Esophagus muscularis mucosa (tissue), 4 donors: ENCODE data around the gene KLHL25. TPM values are rescaled to one million over a fixed set of nuclear protein-coding genes. Genes with fewer than 3 reads are reported as not detected.
A peak's percentile ranks its signal among the peaks of the same experiment; 100 is the strongest.

Source experiments
- DNase-seq: peaks from one replicate; pipeline ENCODE4 v3.0.0-alpha.2; 2017; ENCODE audit errors: extremely low spot score
- H3K27ac ChIP-seq, 4 donors: fragments of 200-600 bp; sonication (generic); replicated peaks in 1 of 4; 1 replicate in 3 of 4; 2 replicates in 1 of 4; pipeline ENCODE4 v1.5.1; 2016 to 2019; ENCODE audit warnings: mild to moderate bottlenecking in 1 of 4
- H3K27me3 ChIP-seq, 4 donors: fragments of 200-600 bp; sonication (generic); one replicate each; pipeline versions ENCODE4 v1.5.1 to v1.6.0; 2016 to 2019
- H3K36me3 ChIP-seq, 4 donors: fragments of 200-600 bp; sonication (generic); one replicate each; pipeline ENCODE4 v1.5.1; 2016 to 2019
- H3K4me1 ChIP-seq, 4 donors: fragments of 200-600 bp; sonication (generic); one replicate each; pipeline ENCODE4 v1.5.1; 2016 to 2019
- H3K4me3 ChIP-seq, 4 donors: fragments of 200-600 bp; sonication (generic); 1 replicate in 2 of 4; 2 replicates in 2 of 4; pipeline ENCODE4 v1.5.1; 2016 to 2019; ENCODE audit warnings: mild to moderate bottlenecking in 4 of 4, moderate library complexity in 1 of 4
- H3K9me3 ChIP-seq, 4 donors: fragments of 200-600 bp; sonication (generic); 1 replicate in 3 of 4; 2 replicates in 1 of 4; pipeline ENCODE4 v1.5.1; 2016 to 2019
- EP300 ChIP-seq: sonication (generic); formaldehyde crosslinking; IDR thresholded peaks from one replicate; pipeline ENCODE4 v1.6.1; 2017; ENCODE audit warnings: antibody characterized with exemption
- POLR2A ChIP-seq: fragments of 450-650 bp; IDR thresholded peaks from one replicate; pipeline ENCODE4 v1.6.1; 2017; ENCODE audit warnings: antibody characterized with exemption, moderate library complexity, mild to moderate bottlenecking, low read depth
- POLR2AphosphoS5 ChIP-seq, 2 donors: sonication (generic); formaldehyde crosslinking; IDR thresholded peaks; one replicate each; pipeline ENCODE4 v1.6.1; 2017; ENCODE audit warnings: antibody characterized with exemption in 2 of 2
- WGBS: methylation state at CpG from one replicate; pipeline ENCODE4 v1.1.5; 2018; 5-methylcytosine and 5-hydroxymethylcytosine counted together
- intact Hi-C: fragments of 100-400 bp; cut with DNase I; formaldehyde crosslinking; loops from one replicate; pipeline ENCODE4 v1.15.1; 2023
- total RNA-seq, 4 donors: library from RNA; depleted of rRNA; stranded (reverse); fragments of >200 nt; gene quantifications; one replicate each; pipeline versions ENCODE4 v1.1.0 to v1.2.1, GENCODE V29; 2016
- TF ChIP-seq, protein P1 (sequence below), 3 experiments: fragments of 200-600 bp in 2 of 3; fragments of 450-650 bp in 1 of 3; sonication (generic) in 2 of 3; IDR thresholded peaks; one replicate each; pipeline ENCODE4 v1.5.1; 2017 to 2019; ENCODE audit warnings: antibody characterized with exemption in 3 of 3, mild to moderate bottlenecking in 2 of 3, moderate library complexity in 1 of 3

Gene KLHL25, protein sequence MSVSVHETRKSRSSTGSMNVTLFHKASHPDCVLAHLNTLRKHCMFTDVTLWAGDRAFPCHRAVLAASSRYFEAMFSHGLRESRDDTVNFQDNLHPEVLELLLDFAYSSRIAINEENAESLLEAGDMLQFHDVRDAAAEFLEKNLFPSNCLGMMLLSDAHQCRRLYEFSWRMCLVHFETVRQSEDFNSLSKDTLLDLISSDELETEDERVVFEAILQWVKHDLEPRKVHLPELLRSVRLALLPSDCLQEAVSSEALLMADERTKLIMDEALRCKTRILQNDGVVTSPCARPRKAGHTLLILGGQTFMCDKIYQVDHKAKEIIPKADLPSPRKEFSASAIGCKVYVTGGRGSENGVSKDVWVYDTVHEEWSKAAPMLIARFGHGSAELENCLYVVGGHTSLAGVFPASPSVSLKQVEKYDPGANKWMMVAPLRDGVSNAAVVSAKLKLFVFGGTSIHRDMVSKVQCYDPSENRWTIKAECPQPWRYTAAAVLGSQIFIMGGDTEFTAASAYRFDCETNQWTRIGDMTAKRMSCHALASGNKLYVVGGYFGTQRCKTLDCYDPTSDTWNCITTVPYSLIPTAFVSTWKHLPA
- 10 to 100 TPM; 10.8 to 24.4 (median 12.0) TPM for total RNA-seq

DNA sequence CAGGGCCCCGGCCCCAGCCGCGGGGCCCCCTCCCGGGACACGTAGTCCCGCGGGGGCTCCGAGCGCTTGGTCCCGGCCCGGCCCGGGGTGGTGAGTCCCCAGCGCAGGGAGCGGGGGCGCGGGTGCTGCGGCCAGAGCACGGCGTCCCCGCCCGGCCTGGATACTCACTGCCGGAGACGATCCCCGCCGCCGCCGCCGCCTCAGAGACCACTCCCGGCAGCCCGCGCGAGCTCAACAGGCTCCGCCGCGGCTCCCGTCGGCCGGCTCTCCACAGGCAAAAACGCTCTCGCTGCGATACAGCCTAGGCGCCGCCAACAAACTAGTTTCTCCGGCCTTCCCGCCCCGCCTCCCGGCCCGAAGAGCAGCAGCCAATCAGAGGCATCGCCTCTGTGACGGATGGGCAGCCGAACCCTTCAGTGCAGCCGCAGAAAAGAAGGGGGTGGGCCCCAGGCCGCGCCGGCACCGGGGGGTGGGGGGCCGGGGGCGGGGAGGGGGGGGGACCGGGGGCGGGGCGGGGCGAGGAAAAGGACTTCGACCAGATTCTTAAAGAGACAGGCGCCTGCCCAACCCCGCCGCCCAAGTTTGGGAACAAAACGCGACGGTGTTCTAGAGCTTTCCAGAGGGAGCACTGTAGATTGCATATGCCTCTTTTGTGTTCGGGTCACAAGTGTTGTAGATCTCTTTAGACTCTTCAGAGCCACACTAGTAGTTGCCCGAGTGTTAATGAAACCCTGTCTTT, at the start of gene KLHL25:
TSS of gene KLHL25 (minus strand) at position 328 of the 739 bp plus-strand sequence. CDS start 25,115 bp downstream, outside the sequence.
- TF ChIP-seq POLR2AphosphoS5 (IDR thresholded peaks at IDR 0.05): peak; percentile 90 to 92
- TF ChIP-seq, protein P1, sequence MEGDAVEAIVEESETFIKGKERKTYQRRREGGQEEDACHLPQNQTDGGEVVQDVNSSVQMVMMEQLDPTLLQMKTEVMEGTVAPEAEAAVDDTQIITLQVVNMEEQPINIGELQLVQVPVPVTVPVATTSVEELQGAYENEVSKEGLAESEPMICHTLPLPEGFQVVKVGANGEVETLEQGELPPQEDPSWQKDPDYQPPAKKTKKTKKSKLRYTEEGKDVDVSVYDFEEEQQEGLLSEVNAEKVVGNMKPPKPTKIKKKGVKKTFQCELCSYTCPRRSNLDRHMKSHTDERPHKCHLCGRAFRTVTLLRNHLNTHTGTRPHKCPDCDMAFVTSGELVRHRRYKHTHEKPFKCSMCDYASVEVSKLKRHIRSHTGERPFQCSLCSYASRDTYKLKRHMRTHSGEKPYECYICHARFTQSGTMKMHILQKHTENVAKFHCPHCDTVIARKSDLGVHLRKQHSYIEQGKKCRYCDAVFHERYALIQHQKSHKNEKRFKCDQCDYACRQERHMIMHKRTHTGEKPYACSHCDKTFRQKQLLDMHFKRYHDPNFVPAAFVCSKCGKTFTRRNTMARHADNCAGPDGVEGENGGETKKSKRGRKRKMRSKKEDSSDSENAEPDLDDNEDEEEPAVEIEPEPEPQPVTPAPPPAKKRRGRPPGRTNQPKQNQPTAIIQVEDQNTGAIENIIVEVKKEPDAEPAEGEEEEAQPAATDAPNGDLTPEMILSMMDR (IDR thresholded peaks at IDR 0.05): no peak
- peak; percentile 9 for TF ChIP-seq POLR2A
- no peak for TF ChIP-seq EP300
- intact Hi-C loops: loop anchor here (5.0 kb wide), 1 partner anchor 47 kb away; no protein-coding TSS in a partner anchor

DNA sequence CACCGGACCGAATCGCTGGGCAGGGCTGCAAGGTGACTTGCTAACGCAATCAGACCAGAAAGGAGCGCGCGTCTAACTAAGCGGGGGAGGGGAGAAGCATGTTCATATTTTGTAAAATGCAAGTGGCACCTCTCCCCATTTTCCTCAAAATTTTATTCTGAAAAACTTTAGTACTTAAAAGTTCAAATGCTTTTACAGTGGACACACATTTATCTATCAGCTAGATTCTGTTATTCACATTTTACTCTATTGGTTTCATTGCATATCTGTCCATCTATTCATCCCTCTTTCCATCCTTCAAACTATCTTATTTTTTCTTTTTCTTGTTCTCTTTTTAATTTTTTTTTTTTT, 46.1 kb upstream of the KLHL25 start:
- TF ChIP-seq, protein P1 (IDR thresholded peaks at IDR 0.05): no peak
- TF ChIP-seq POLR2A: no peak
- no peak for TF ChIP-seq POLR2AphosphoS5 (IDR thresholded peaks at IDR 0.05)
- TF ChIP-seq EP300: no peak
- peak overlapping the region in 1 of 4 donors; percentile 29 for H3K27ac ChIP-seq
- intact Hi-C loops: no loop called here
- DNase-seq: no peak
- H3K4me1 ChIP-seq: peaks cover 0 to 14% (median 12%) of the 10 kb centered on the region in 4 donors
- peak overlapping the region; percentile 41 to 55 (median 47) for H3K4me3 ChIP-seq
- peaks cover 0 to 9% (median 0%) of the 10 kb centered on the region in 4 donors for H3K27me3 ChIP-seq
- no peaks in the 10 kb centered on the region for H3K36me3 ChIP-seq
- 0% methylated on average over 8 of the region's 8 CpGs for WGBS
- H3K9me3 ChIP-seq: no peaks in the 10 kb centered on the region

More for the DNA sequence above, at the start of gene KLHL25:
- Histone ChIP-seq H3K4me3 (peak within 1 kb of the TSS; percentile 81 to 96 (median 92)), H3K9me3 (no peaks in the 10 kb centered on the region), H3K27me3 (no peaks in the 10 kb centered on the region), H3K36me3 (no peaks in the 10 kb centered on the region), H3K4me1 (peaks cover 13 to 38% (median 23%) of the 10 kb centered on the region in 4 donors), H3K27ac (peak within 1 kb of the TSS; percentile 88 to 97 (median 94))
- 2% methylated on average over 36 of the region's 71 CpGs for WGBS
- peak; percentile 97 for DNase-seq

DNA sequence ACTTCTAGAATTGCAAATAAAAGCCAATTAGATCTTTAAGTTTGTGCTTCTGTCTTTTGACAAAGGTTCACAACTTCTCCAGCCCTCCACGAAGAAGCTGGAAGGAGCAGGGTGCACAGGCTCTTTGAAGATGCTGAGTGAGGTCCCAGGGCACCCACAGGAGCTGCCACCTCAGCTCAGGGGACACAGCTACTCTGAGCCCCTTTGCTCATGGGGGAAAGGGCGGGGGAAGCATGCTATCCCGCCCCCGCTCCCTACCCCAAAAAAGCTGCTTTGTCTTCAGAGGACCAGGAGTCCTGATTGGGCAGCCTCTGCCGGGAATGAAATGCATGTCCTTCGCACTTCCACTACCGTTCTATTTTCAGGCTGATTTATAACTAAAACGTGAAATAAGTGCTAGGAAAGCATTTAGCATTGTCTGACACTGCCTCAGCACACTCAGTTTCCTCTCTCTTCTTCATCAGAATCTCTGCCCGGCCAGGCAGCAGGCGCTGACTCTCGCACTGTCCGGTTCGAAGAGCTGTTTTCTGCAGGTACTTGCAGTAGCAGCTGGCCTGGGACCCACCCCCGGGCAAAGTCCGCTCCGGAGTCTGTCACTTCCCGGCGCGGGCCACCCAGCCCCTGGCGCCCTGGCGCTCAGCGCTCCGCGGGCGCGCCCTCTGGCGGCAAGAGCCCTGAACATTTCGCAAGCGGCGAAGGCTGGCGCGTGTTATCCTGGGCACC, 45.5 kb upstream of the KLHL25 start:
- Histone ChIP-seq H3K27me3 (peaks cover 0 to 9% (median 0%) of the 10 kb centered on the region in 4 donors), H3K4me3 (peak overlapping the region; percentile 41 to 55 (median 47)), H3K27ac (peak overlapping the region in 1 of 4 donors; percentile 29), H3K36me3 (no peaks in the 10 kb centered on the region), H3K9me3 (no peaks in the 10 kb centered on the region), H3K4me1 (peaks cover 0 to 14% (median 12%) of the 10 kb centered on the region in 4 donors)
- 9% methylated on average over 29 of the region's 32 CpGs for WGBS
- intact Hi-C loops: no loop called here
- peak; percentile 94 for DNase-seq
- TF ChIP-seq POLR2A (no peak), EP300 (no peak), POLR2AphosphoS5 (IDR thresholded peaks at IDR 0.05) (peak in 1 of 2 donors; percentile 67)
- TF ChIP-seq, protein P1 (IDR thresholded peaks at IDR 0.05): peak; percentile 84 to 93 (median 87)

DNA sequence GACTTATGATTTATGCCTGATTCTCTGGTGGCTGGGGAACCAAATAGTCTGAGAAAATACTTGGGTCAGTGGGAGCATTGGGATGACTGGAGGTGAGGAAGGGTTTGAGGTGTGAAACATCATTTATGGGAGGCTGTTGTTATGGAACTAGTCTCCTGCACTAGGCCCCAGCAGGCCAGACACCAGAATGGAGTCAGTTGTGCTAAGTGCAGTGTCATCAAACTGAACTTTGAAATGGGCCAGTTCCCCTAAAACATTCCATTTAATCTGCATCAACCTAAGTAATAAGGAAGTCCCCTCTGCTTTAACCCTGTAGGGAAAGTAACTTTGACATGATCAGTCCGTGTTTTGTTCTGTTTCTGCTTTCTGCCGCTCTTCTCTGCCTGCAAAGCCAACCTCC, 44.9 kb upstream of the KLHL25 start:
- TF ChIP-seq POLR2AphosphoS5 (IDR thresholded peaks at IDR 0.05) (no peak), POLR2A (no peak), EP300 (no peak)
- TF ChIP-seq, protein P1 (IDR thresholded peaks at IDR 0.05): no peak
- WGBS: 80% methylated on average over 2 of the region's 2 CpGs
- Histone ChIP-seq H3K4me3 (no peak overlapping the region), H3K27me3 (peaks cover 0 to 5% (median 0%) of the 10 kb centered on the region in 4 donors), H3K36me3 (no peaks in the 10 kb centered on the region), H3K9me3 (no peaks in the 10 kb centered on the region), H3K4me1 (peaks cover 0 to 14% (median 12%) of the 10 kb centered on the region in 4 donors), H3K27ac (no peak overlapping the region)
- DNase-seq: no peak
- intact Hi-C loops: loop anchor here (5.0 kb wide), 1 partner anchor 542 kb away; no protein-coding TSS in a partner anchor
